ENCODE results near the gene FAM110D.

GRCh38 chr1:26148887-26149286 is 10.0 kb upstream of the FAM110D start:
- no peak for TF ChIP-seq ZBTB7A (IDR thresholded peaks at IDR 0.05; ENCODE audit: low read depth)
- no peak for TF ChIP-seq REST (IDR thresholded peaks at IDR 0.05; ENCODE audit: low read depth)

Measured in Ishikawa (cell line).